GM19035 (cell line): ENCODE measurements around the gene PPP4C.
"Not testable (repeated sequence)": the region's sequence is repeated elsewhere in the genome, so short reads cannot be mapped to it uniquely, and the experiment has no call there.

Experiments used
- ATAC-seq: cut with Tn5 transposase; IDR thresholded peaks from one replicate; pipeline ENCODE4 v1.9.1; 2021; ENCODE audit not compliant: unreplicated experiment

Gene PPP4C

DNA sequence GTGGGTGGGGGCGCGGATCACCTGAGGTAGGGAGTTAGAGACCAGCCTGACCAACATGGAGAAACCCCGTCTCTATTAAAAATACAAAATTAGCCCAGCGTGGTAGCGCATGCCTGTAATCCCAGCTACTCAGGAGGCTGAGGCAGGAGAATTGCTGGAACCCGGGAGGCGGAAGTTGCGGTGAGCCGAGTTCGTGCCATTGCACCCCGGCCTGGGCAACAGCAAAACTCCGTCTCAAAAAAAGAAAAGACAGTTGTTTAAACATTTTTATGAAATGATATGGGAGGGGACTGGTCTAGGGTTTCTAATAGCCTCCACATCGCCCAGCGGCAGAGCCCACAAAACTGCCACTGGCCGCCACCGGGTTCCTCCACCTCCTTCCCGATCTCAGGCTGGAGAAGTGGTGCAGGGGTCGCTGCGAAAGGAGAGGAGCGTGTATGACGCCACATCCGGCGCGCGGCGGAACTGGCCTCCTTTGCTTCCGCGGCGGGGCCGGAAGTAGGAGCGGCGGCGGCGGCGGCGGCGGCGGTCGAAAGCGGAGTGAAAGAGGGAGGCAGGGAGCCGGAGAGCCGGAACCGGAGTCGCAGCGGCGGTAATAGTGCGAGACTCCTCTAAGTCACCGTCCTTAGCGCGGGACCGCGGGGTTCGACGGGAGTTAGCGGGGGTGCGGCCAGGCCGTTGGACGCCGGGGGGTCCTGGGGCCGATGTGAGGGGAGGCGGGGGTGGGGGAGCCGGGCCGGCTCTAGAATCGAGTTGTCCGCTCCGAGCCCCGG lies at the start of gene PPP4C:
PPP4C (plus strand) TSS at position 492 of the 773 bp plus-strand sequence. CDS start 384 bp downstream, outside the sequence.
- peak; percentile 82 for ATAC-seq

DNA sequence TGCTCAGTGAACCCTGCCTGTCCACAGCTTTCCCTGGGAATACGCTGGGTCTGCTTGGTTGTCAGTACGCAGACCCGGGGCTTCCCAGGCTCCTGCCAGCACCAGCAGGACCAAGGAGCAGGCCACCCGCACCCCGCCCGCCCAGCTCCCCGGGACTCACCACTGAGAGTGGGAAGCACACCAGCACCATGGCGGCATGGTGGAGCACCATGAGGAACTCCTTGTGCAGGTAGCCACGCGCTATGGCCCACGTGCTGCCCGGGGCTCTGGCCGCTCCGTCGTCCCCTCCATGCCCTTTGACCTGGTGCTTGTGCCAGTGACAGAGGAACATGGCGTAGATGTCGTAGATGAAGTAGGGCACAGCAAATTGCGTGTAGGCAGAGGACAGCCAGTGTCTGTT lies 49.3 kb upstream of the PPP4C start:
- no peak for ATAC-seq

DNA sequence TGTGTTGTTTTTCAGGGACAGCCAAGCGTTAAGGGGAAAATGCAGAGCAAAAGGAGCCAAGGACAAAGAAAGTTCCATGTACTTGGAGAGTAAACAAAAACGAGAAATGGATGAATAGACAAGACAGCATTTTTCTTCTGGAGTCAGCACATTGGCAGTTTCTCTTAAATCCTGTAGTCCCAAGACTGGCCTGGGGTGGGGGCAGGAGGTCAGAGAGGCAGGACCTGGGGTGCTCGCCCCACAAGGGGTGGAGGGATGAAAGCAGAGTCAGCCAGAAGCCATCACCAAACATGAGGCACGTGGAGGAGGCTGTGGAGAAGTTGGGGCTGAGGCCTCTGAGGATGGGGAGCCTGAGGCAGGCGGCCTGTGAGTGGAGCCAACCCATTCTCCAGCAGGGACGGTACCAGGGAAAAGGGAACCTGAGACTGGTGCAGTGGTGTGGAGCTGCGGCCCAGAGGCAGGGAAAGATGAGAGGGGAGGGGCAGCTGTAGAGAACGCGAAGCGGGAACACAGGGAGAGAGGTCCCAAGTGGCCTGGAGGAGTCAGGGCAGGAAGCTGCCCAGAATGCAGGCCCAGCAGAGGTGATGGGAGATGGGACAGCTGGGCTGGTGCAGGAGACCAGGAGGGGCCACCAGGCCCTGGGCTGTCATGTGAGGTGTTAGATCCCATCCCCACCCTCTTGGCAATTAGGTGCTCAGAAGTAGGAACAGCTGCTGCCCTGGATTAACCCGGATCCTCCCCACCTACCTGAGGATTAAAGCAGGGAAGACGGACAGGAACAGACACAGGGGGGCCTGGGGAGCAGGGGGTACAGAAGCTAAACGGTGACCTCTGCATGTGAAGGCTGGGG lies 48.0 kb upstream of the PPP4C start:
- no peak for ATAC-seq

DNA sequence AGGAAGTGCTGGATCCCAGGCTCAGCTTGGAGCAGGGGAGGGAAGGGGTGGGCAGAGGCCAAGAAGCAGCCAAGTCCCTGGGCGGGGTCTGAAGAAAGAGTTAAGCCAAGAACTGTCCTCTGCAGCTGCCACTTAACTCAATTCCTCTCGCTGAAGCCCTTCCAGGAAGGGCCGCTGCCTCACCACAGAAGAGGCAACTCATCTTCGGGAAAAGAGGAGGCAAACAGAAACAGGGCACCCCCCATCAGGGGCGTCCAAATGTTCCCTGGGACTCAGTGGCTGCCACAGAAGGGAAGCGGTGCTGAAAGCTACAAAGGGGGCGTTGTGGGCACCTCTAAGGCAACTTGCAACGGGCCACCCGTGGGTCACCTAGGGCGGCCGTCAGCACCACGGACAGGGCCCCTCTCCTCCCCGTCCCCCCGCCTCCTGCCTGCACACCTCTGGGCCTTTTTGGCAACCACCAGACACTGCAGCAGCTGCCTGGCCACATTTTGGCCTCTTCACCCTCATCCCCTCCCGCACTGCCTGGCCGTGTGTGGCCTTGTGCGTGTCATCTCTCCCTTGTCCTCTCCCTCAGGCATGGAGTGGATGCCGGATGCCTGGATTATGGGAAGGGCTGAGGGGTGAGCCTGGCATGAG lies 47.2 kb upstream of the PPP4C start:
- no peak for ATAC-seq

DNA sequence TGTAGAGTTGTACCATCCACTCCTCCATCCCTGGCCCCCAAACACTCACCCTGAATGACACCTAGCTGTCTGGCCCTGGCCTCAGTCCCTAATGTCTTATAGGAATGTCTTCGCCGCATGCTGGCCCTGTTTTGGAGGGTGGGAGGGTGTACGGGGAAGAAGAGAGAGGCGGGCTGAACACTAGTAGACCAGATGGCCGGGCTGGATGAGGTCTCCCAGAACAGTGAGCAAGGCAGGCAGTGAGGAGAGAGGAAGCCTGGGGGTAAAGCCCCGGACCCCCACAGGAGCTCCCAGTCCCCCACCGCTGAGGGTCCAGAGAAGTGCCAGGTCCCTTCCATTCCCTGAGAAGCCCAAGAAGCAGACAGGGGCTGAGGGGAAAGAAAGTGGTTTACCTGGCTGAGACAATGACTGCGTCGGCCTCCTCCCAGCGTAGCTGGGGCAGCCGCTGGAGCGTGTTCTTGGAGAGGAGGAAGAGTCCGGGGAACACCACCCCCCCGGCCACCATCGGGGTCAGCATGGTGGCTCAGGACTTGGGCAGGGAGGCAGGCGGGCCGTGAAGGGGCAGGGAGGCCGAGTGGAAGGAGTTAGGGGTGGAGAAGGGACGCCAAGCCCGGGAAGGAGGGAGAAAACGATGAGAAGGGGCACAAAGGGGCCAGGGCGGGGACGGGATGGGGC lies 45.6 kb upstream of the PPP4C start:
- ATAC-seq = no peak

DNA sequence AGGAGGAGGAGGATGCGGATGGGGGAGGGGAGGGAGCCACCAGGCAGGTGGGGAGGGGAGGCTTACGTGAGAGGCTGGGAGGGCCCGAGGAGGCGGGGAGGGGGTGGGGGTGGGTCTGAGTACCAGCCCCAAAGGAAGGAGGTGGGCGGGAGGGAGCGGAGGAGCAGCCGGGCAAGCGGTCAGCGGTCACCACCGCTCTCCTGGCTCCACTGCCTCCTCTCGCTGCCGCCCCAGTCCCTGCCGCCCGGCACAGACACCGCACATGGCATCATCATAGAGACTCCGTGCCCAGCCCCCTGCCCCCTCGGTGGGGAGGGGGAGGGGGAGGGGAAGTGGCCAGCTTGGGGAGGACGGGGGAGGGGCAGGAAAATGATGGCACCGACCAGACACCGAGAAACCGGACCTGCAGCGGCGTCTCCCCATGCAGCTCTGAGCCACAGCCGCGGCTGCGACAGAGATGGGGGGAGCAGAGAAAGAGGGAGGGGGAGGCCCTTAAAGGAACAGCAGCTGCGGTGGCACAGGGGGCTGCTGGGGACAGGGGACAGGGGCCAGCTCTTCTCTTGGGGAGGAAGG lies 44.9 kb upstream of the PPP4C start, which contains the start of gene TLCD3B:
TLCD3B (minus strand) TSS at position 431 of the 573 bp plus-strand sequence. CDS start 744 bp downstream, outside the sequence.
- no peak for ATAC-seq

DNA sequence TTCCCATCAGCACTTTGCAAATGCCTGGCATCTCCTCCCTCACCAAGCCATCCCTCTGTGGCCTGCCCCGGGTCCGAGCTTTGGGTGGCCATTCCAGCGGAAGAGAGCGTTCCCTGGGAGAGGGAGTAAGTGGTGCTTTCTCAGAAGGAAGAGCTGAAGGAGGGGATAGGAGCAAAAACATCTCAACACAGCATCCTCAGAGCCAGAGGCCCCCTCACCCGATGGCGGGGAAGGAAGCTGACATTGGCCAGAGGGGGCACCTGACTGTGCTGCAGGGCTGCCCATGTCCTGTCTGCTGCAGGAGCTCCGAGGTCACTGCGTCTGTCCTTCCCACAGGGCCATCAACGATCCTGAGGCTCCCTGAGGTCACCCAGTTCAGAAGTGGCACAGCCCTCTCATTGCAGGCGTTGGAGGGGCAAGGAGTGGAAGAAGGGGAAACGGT lies 44.3 kb upstream of the PPP4C start:
- ATAC-seq = no peak

DNA sequence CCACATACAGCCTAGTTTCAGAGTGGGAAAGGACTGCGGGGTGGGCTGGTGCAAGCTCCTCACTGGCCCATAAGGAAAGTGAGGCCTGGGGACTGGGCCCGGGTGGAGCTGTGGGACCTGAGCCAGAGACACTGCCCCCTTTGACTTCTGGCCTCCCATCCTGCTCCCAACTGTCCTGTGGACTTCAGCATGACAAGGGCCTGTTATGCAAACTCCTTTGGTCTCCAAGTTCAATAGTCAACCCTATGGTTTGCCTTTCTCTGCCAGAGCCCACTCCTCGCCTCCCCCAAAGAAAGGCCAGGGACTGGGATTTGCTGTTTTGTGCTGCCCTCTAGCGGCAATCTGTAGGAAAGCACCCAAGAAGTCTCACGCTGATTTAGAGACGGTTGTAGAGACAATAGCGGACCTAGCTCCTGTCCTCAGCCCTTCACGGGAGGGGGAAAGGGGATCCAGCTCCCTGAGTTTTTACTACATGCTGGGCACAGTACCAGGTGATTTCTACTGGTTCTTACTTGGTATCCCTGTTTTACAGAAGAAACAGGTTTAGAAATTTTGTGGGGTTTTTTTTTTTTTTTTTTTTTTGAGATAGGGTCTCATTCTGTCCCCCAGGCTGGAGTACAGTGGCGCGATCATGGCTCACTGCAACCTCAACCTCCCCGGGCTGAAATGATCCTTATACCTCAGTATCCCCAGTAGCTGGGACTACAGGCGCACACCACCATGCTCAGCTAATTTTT lies 43.5 kb upstream of the PPP4C start:
- ATAC-seq = no peak

DNA sequence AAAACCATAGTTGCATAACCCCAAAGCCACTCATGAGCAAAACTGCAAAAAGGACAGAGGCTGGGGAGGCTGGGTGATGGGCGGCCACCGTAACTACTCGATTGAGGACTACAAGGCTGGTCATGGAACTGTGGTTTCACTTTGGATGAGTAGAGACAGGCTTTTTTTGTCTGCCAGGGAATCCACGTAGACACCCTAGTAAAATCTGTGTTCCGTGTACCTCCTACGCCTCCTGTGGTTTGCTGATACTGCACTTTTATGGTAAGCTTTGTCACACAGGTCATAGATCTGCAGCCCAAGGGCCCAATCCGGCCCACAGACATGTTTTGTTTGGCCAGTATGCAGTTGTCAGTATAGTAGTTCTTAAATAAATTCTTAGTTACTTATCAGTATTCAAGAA lies 42.5 kb upstream of the PPP4C start:
- no peak for ATAC-seq

DNA sequence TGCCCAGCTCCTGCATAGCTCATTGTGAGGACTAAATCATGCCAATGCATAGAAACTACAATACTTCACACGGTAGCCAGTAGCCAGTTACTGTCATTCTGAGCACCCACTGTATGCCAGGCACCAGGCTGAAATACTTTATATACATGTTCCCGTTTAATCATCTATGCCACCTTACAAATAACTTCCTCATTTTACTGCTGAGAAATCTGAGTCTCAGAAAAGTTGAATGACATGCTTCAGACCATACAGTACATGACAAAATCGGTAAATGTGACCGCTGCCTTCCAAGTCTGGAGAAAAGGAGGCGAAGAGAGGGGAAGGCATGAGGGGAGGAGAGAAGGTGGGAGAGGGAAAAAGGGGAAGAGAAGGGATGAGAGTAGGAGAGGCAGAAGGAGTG lies 35.6 kb upstream of the PPP4C start:
- no peak for ATAC-seq

DNA sequence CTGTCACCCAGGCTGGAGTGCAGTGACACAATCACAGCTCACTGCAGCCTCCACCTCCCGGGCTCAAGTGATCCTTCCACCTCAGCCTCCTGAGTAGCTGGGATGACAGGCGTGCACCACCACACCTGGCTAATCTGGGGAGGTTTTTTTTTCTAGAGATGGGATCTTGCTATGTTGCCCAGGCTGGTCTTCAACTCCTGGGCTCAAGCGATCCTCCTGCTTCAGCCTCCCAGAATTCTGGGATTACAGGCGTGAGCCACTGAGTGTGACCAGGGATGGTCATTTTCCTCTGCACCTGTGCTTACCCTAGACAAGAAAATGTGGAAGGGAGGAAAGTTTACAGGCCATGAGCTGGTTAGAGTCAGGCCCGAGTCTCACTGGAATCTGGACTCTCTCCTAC lies 35.1 kb upstream of the PPP4C start:
- ATAC-seq = not testable (repeated sequence)

DNA sequence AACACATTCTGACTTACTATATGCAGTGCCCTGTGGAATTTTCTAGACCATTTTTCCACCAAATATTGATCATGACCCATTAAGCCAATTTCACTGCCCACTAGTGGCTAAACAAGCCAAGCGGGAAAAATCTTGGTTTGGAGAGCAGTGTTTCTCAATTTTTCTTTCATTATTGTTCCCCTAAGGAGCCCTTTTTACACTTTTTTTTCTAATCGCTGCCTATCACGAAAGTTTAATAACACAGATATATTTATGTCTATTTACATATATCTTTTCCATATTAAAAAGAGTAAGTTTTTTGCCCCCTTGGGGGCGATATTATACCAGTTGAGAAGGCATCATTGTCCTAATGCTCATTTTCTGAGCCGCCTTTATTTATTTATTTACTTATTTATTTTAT lies 34.0 kb upstream of the PPP4C start:
- no peak for ATAC-seq

DNA sequence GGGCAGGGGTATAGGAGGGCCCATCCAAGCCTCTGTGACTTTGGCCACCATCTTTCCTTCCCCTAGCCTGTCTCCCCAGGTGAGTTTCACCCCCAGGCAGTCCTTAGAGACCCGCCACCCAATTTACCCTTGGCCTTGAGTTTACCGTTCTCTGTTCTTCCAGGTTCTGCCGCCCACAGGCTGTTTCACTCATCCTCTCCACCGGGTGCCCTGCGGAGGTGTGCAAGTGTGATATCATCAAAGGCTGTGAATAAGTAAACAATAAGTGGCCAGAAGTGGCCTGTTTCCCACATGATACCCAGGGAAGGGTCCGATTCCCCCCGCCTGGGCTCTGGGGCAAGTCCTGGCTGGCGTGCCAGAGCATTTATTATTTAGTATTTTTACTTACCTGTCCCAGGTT lies 29.6 kb upstream of the PPP4C start:
- ATAC-seq = no peak

DNA sequence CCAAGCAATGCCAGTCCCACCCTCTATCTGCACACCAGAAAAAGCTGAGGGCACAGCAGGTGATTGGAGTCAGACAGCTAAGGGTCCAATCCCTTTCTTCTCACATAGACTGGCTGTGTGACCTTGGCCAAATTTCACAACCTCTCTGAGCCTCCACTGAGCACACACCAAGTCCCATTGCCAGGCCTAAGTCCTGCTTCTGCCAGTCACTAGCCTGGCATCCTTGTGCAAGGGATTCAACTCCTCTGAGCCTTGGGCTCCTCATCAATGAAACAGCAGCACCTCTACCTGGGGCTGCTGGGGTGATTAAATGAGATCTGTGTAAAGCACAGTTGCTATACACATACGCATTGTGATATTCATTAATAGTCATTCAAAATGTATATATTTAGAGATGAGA lies 29.2 kb upstream of the PPP4C start:
- no peak for ATAC-seq

DNA sequence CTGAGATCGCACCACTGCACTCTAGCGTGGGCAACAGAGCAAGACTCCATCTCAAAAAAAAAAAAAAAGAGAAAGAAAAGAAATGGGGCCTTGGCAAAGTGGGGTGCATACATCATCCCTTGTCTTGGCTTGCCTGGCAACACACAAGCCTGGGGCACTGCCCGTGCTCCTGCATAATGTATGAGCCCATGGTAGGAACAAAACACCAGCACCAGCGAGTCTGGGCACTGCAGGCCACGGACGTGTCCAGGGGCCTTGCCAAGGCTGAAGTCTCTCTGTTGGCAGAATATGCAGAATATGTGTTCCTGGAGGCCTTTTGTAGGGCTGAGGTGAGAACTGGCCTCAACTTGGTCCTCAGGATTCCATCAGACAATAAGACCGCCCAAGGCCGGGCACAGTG lies 25.9 kb upstream of the PPP4C start:
- no peak for ATAC-seq

DNA sequence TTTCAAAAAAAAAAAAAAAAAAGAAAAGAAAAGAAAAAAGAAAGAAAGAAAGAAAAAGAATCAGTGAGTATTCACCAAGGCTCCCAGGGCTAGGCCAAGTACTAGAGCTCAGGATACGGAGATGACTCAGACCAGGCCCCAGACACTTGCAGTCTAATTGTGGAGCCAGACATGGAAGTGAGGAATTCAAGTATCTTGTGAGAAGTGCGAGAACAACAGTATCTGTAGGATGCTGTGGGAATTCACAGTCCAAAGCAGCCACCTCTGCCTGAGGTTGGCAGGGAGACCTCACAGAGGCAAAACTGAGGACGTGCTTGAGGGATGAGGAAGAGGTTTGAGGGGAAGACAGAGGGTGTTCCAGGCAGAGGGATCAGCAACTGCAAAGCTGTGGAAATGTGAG lies 24.3 kb upstream of the PPP4C start:
- no peak for ATAC-seq

DNA sequence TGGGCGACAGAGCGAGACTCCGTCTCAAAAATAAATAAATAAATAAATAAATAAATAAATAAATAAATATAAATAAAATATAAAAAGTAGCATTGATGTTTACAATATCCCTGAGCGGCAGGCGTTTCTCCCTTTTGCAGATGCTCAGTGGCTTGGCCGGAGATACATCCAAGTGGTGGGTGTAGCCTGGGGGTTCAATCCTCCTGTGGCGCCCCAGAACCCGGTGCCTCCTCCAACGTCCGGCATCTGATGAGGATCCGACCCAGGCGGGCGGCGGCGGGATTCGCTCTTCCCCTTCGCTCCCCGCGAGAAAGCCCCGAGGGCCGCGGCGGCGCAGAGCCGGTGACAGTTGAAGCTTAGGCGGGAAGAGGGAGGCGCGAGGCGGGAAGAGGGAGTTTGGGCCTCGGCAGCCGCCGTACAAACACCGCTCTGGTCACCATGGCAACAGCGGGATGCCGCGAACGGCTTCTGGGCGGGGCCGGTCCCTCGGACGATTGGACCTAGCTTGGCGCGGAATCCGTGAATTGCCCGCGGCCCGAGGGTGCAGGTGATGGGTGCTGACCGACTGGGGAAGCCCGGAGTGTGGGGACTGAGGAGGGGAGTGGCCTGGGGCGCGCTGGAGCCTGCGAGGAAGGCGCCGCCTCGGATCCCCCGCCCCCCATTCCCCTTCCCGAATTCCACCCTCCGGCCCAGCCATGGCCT lies 23.0 kb upstream of the PPP4C start:
- ATAC-seq = peak; percentile 76

DNA sequence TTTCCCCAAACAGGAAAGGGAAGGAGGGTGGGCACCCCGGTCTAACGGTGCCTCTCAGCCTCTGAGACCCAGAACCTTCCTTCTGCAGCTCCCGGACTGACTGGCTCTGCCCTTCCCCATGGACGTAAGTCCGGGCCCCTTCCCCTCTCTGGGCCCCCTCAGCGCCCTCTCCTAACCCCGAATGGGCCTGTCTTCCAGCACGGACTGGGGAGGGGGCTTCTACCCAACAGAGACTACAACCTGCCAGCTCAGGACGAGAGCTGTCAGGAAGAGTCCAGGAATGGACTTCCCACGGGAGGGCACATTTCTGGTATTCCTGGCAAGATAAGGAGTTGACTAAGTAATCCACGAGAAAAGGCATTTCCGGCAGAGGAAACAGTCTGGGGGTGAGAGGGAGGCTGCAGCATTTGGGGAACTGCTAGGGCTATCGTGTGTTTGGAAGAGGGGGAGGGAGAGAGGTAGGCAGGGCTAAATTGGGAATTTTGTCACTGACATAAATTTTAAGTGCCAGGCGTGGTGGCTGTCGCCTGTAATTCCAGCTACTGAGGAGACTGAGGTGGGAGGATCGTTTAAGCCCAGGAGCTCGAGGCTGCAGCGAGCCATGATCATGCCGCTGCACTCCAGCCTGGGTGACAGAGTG lies 22.3 kb upstream of the PPP4C start:
- no peak for ATAC-seq

DNA sequence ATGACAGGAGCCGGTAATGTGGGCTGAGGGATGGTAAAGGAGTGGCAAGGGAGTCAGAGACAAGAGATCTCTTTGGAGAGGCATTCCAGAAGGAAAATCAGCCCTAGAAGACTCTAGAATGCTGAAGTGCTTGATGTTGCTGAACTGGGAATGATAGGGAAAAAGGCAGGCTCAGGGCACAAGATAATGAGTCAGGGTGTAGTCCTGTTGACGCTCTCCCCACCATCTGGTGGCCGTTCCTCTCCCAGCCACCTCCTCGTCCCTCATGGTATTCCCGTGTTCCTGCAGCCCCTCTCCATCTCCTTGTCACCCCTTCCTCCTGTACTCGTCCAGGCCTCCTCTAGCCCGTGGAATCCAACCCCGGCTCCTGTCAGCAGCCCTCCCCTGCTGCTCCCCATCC lies 21.3 kb upstream of the PPP4C start:
- ATAC-seq = no peak
